Neural progenitor cell (in vitro differentiated cells): Measurements from ENCODE around the gene NDUFB4. TPM values are rescaled to one million over a fixed set of nuclear protein-coding genes. Genes with fewer than 3 reads are reported as not detected.

Source experiments
- DNase-seq: peaks from one replicate; pipeline ENCODE4 v3.0.0-alpha.2; 2016; ENCODE audit warnings: low spot score
- H2AFZ ChIP-seq: fragments of 200-600 bp; sonication (generic); replicated peaks from 2 replicates; pipeline ENCODE4 v1.6.1; 2016; ENCODE audit warnings: antibody characterized with exemption
- H3F3A ChIP-seq: fragments of 200-600 bp; sonication (generic); 2 replicates; pipeline ENCODE4 v1.6.1; 2016; ENCODE audit warnings: antibody characterized with exemption, low read depth
- H3K27ac ChIP-seq: fragments of 200-600 bp; sonication (generic); 2 replicates; pipeline ENCODE4 v1.5.1; 2016; ENCODE audit warnings: mild to moderate bottlenecking
- H3K27me3 ChIP-seq: fragments of 200-600 bp; sonication (generic); 2 replicates; pipeline ENCODE4 v1.6.1; 2016; ENCODE audit warnings: mild to moderate bottlenecking, moderate library complexity
- H3K36me3 ChIP-seq: fragments of 200-600 bp; sonication (generic); 2 replicates; pipeline ENCODE4 v1.5.1; 2016
- H3K4me1 ChIP-seq: fragments of 200-600 bp; sonication (generic); 2 replicates; pipeline ENCODE4 v1.6.1; 2016; ENCODE audit warnings: mixed run types
- H3K4me2 ChIP-seq: fragments of 200-600 bp; sonication (generic); 2 replicates; pipeline ENCODE4 v1.6.1; 2016
- H3K4me3 ChIP-seq: fragments of 200-600 bp; sonication (generic); 2 replicates; pipeline ENCODE4 v1.5.1; 2016
- H3K79me2 ChIP-seq: fragments of 200-600 bp; sonication (generic); 2 replicates; pipeline ENCODE4 v1.6.1; 2016; ENCODE audit warnings: low read depth
- H3K9ac ChIP-seq: fragments of 200-600 bp; sonication (generic); 2 replicates; pipeline ENCODE4 v1.6.1; 2016
- H3K9me3 ChIP-seq: fragments of 200-600 bp; sonication (generic); 2 replicates; pipeline ENCODE4 v1.5.1; 2016; ENCODE audit warnings: low read depth
- H4K20me1 ChIP-seq: fragments of 200-600 bp; sonication (generic); 2 replicates; pipeline ENCODE4 v1.6.1; 2016; ENCODE audit warnings: low read depth
- H3K27ac Mint-ChIP-seq: 3 replicates; pipeline ENCODE4 v1.8.0; 2021; ENCODE audit warnings: mixed read lengths
- H3K27me3 Mint-ChIP-seq: 2 replicates; pipeline ENCODE4 v1.8.0; 2022; ENCODE audit warnings: low read depth, mild to moderate bottlenecking, inconsistent platforms, moderate library complexity, mixed read lengths; ENCODE audit not compliant: insufficient read depth
- H3K36me3 Mint-ChIP-seq: 3 replicates; pipeline ENCODE4 v1.8.0; 2021; ENCODE audit warnings: mixed read lengths
- H3K4me1 Mint-ChIP-seq: 3 replicates; pipeline ENCODE4 v1.8.0; 2021; ENCODE audit warnings: mixed read lengths
- H3K4me3 Mint-ChIP-seq: 3 replicates; pipeline ENCODE4 v1.8.0; 2021; ENCODE audit warnings: mild to moderate bottlenecking, moderate library complexity, mixed read lengths
- H3K9me3 Mint-ChIP-seq: 3 replicates; pipeline ENCODE4 v1.8.0; 2020; ENCODE audit warnings: mixed read lengths
- EZH2 ChIP-seq: fragments of 200-600 bp; sonication (generic); IDR thresholded peaks from 2 replicates; pipeline ENCODE4 v1.6.1; 2017; ENCODE audit warnings: antibody characterized with exemption, mild to moderate bottlenecking, moderate library complexity
- EZH2phosphoT487 ChIP-seq: fragments of 200-600 bp; sonication (generic); IDR thresholded peaks from 2 replicates; pipeline ENCODE4 v1.6.1; 2017; ENCODE audit warnings: antibody characterized with exemption
- total RNA-seq: library from RNA; depleted of rRNA; stranded (reverse); fragments of >200 nt; gene quantifications from 2 replicates; pipeline ENCODE4 v1.2.3, GENCODE V29; 2015; ENCODE audit warnings: low replicate concordance
- TF ChIP-seq, protein P1 (sequence below): fragments of 200-600 bp; sonication (generic); IDR thresholded peaks from 2 replicates; pipeline ENCODE4 v1.5.1; 2017; ENCODE audit warnings: antibody characterized with exemption, mild to moderate bottlenecking

Gene NDUFB4
- total RNA-seq, 1 donor from 2014 or later, result 132 TPM

- DNase-seq, result no peak
- Histone ChIP-seq H3K4me1 (peaks cover 3% of the 10 kb centered on the region), H3K27me3 (no peaks in the 10 kb centered on the region), H3K4me3 (no peak overlapping the region), H3K27ac (no peak overlapping the region), H2AFZ (no peak overlapping the region), H3K36me3 (no peaks in the 10 kb centered on the region), H4K20me1 (no peaks in the 10 kb centered on the region), H3F3A (no peaks in the 10 kb centered on the region), H3K9me3 (no peaks in the 10 kb centered on the region), H3K9ac (no peak overlapping the region), H3K79me2 (no peaks in the 10 kb centered on the region), H3K4me2 (no peak overlapping the region)
- H3K27me3 Mint-ChIP-seq, result no peaks in the 10 kb centered on the region
- H3K27ac Mint-ChIP-seq, result no peak overlapping the region
- no peaks in the 10 kb centered on the region for H3K36me3 Mint-ChIP-seq
- H3K4me1 Mint-ChIP-seq, result peaks cover 12% of the 10 kb centered on the region
- no peak overlapping the region for H3K4me3 Mint-ChIP-seq
- TF ChIP-seq, protein P1, sequence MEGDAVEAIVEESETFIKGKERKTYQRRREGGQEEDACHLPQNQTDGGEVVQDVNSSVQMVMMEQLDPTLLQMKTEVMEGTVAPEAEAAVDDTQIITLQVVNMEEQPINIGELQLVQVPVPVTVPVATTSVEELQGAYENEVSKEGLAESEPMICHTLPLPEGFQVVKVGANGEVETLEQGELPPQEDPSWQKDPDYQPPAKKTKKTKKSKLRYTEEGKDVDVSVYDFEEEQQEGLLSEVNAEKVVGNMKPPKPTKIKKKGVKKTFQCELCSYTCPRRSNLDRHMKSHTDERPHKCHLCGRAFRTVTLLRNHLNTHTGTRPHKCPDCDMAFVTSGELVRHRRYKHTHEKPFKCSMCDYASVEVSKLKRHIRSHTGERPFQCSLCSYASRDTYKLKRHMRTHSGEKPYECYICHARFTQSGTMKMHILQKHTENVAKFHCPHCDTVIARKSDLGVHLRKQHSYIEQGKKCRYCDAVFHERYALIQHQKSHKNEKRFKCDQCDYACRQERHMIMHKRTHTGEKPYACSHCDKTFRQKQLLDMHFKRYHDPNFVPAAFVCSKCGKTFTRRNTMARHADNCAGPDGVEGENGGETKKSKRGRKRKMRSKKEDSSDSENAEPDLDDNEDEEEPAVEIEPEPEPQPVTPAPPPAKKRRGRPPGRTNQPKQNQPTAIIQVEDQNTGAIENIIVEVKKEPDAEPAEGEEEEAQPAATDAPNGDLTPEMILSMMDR, result no peak
- TF ChIP-seq EZH2 (no peak), EZH2phosphoT487 (no peak)
- H3K9me3 Mint-ChIP-seq, result no peaks in the 10 kb centered on the region
Measured at GRCh38 chr3:120649830-120650233, 53.7 kb downstream of the NDUFB4 start.

DNA sequence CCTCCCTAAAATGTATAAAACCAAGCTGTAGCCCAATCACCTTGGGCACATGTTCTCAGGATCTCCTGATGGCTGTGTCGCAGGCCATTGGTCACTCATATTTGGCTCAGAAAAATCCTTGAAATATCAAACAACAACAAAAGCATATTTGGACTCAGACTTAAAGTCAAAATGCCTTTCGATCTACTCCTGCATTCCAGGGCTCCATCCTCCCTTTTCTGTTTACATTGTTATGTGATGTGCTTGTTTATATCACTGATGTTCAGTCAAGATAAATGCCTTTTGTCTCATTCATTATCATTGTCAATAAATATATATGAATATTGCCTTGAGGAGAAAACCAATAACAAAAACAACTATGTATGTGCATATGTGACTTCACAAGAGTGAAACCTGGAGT lies 54.2 kb downstream of the NDUFB4 start:
- DNase-seq, result no peak
- Mint-ChIP-seq H3K36me3 (no peaks in the 10 kb centered on the region), H3K27me3 (no peaks in the 10 kb centered on the region), H3K27ac (no peak overlapping the region), H3K4me3 (no peak overlapping the region), H3K4me1 (peaks cover 8% of the 10 kb centered on the region), H3K9me3 (no peaks in the 10 kb centered on the region)
- H3K27ac ChIP-seq, result no peak overlapping the region
- H4K20me1 ChIP-seq, result no peaks in the 10 kb centered on the region
- no peaks in the 10 kb centered on the region for H3K79me2 ChIP-seq
- H3K9ac ChIP-seq, result no peak overlapping the region
- no peak overlapping the region for H3K4me2 ChIP-seq
- H3K36me3 ChIP-seq, result no peaks in the 10 kb centered on the region
- H3F3A ChIP-seq, result no peaks in the 10 kb centered on the region
- no peak for TF ChIP-seq EZH2phosphoT487
- TF ChIP-seq, protein P1, result no peak
- no peak for TF ChIP-seq EZH2
- no peak overlapping the region for H3K4me3 ChIP-seq
- H2AFZ ChIP-seq, result no peak overlapping the region
- H3K4me1 ChIP-seq, result peaks cover 2% of the 10 kb centered on the region
- no peaks in the 10 kb centered on the region for H3K27me3 ChIP-seq
- H3K9me3 ChIP-seq, result no peaks in the 10 kb centered on the region

Other genes with a start within 250 kb of the NDUFB4 start
- gene LRRC58, start 247.0 kb upstream of the NDUFB4 start, total RNA-seq, result 20.5 and 29.2 TPM in 2 replicates
- 280 and 327 TPM in 2 replicates for gene FSTL1, start 145.3 kb upstream of the NDUFB4 start, total RNA-seq
- gene HGD, start 85.9 kb downstream of the NDUFB4 start, total RNA-seq, result 0.28 TPM in 1 of 2 replicates, not detected in the other
- 10.3 and 25.0 TPM in 2 replicates for gene RABL3, start 146.2 kb downstream of the NDUFB4 start, total RNA-seq
- gene GTF2E1, start 146.4 kb downstream of the NDUFB4 start, total RNA-seq, result 42.2 and 78.2 TPM in 2 replicates